ENCODE measurements around the gene GAB3. TPM values are rescaled to one million over a fixed set of nuclear protein-coding genes. Genes with fewer than 3 reads are reported as not detected.

The GAB3 gene
- polyA plus RNA-seq, 1 donor (not counting 4 experiments of a cell fraction or from before 2014, with no cell fraction given): 0.18 TPM

GRCh38 chrX:154737136-154737535, 13.7 kb downstream of the GAB3 start:
- peaks cover 7% of the 10 kb centered on the region for H3K4me1 ChIP-seq (ENCODE audit: control insufficient read depth, extremely low read depth, insufficient read depth, low read length)
- H3K9me1 ChIP-seq (ENCODE audit: control insufficient read depth, extremely low read depth, insufficient read depth, low read length): no peaks in the 10 kb centered on the region
- DNase-seq (ENCODE audit: low read depth, low spot score): no peak
- no peaks in the 10 kb centered on the region for H3K79me2 ChIP-seq (ENCODE audit: control insufficient read depth, insufficient read depth, low read length)
- no peak overlapping the region for H3K9ac ChIP-seq (ENCODE audit: control insufficient read depth, extremely low read depth, insufficient read depth, low read length)
- H3K27ac ChIP-seq (ENCODE audit: control insufficient read depth, insufficient read depth, low read length): no peak overlapping the region
- no peak overlapping the region for H3K4me2 ChIP-seq (ENCODE audit: control insufficient read depth, extremely low read depth, insufficient read depth, low read depth, low read length)
- no peak for FAIRE-seq
- H3K4me3 ChIP-seq (ENCODE audit: control insufficient read depth in 2 of 3, extremely low read depth in 1 of 3, insufficient read depth in 2 of 3, low read depth in 1 of 3, low read length in 3 of 3): no peak overlapping the region
- TF ChIP-seq EZH2 (IDR thresholded peaks at IDR 0.05; ENCODE audit: low read length): no peak
- TF ChIP-seq CTCF (optimal IDR thresholded peaks at IDR 0.05 in 1 of 3, IDR thresholded peaks at IDR 0.05 in 1 of 3, conservative IDR thresholded peaks at IDR 0.05 in 1 of 3; ENCODE audit: extremely low read depth in 1 of 3, insufficient read depth in 2 of 3, low read length in 3 of 3): no peak
- no peak overlapping the region for H2AFZ ChIP-seq (ENCODE audit: control insufficient read depth, low read length)
- no peaks in the 10 kb centered on the region for H3K9me3 ChIP-seq (ENCODE audit: control insufficient read depth, low read depth, low read length)
- H3K27me3 ChIP-seq (ENCODE audit: control insufficient read depth, extremely low read depth, insufficient read depth, low read length): no peaks in the 10 kb centered on the region
- dilution Hi-C loops (cut with MboI; ENCODE audit: extremely low pct_ligation_motif_present, low sequenced_read_pairs): no loop called here
- no peaks in the 10 kb centered on the region for H3K36me3 ChIP-seq (ENCODE audit: control insufficient read depth in 2 of 2, extremely low read depth in 1 of 2, insufficient read depth in 2 of 2, low read length in 2 of 2)
- H4K20me1 ChIP-seq (ENCODE audit: control insufficient read depth, extremely low read depth, insufficient read depth, low read length): no peaks in the 10 kb centered on the region

DNA sequence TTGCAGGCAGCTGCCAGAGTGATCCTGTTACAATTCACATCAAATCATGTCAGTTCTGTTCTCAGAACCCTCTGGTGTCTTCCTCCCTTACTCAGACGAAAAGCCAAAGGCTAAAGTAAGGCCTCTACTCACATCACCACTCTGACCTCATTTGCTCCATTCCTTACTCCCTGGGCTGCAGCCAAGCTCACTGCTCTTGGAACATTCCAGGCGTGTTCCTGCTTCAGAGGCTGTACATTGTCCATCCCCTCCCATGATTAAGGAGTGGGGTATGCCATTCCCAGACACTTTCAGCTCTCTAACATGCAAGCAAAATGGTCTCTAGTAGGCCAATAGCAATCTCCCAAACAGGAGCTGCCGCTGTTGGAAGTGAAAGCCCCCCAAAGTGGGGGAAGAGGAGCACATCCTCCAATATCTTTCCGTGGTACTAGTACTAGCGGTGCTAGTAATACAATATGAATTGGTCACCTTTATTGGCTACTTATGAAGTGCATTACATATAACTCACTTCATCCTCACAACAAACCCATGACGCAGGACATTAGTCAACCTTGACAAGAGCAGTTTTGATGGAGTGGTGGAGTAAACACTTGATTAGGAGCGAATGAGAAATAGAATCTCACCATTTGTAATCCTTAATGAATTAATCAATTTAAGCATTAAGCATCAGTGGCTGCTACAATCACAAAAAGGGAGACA, 15.0 kb downstream of the GAB3 start:
- Histone ChIP-seq H3K9ac (ENCODE audit: control insufficient read depth, extremely low read depth, insufficient read depth, low read length) (no peak overlapping the region), H3K4me1 (ENCODE audit: control insufficient read depth, extremely low read depth, insufficient read depth, low read length) (peaks cover 7% of the 10 kb centered on the region), H4K20me1 (ENCODE audit: control insufficient read depth, extremely low read depth, insufficient read depth, low read length) (no peaks in the 10 kb centered on the region), H2AFZ (ENCODE audit: control insufficient read depth, low read length) (no peak overlapping the region), H3K4me3 (ENCODE audit: control insufficient read depth in 2 of 3, extremely low read depth in 1 of 3, insufficient read depth in 2 of 3, low read depth in 1 of 3, low read length in 3 of 3) (no peak overlapping the region), H3K4me2 (ENCODE audit: control insufficient read depth, extremely low read depth, insufficient read depth, low read depth, low read length) (no peak overlapping the region), H3K27ac (ENCODE audit: control insufficient read depth, insufficient read depth, low read length) (no peak overlapping the region), H3K79me2 (ENCODE audit: control insufficient read depth, insufficient read depth, low read length) (no peaks in the 10 kb centered on the region), H3K36me3 (ENCODE audit: control insufficient read depth in 2 of 2, extremely low read depth in 1 of 2, insufficient read depth in 2 of 2, low read length in 2 of 2) (no peaks in the 10 kb centered on the region), H3K27me3 (ENCODE audit: control insufficient read depth, extremely low read depth, insufficient read depth, low read length) (no peaks in the 10 kb centered on the region), H3K9me1 (ENCODE audit: control insufficient read depth, extremely low read depth, insufficient read depth, low read length) (no peaks in the 10 kb centered on the region), H3K9me3 (ENCODE audit: control insufficient read depth, low read depth, low read length) (no peaks in the 10 kb centered on the region)
- FAIRE-seq: peak; percentile 23
- TF ChIP-seq CTCF (optimal IDR thresholded peaks at IDR 0.05 in 1 of 3, IDR thresholded peaks at IDR 0.05 in 1 of 3, conservative IDR thresholded peaks at IDR 0.05 in 1 of 3; ENCODE audit: extremely low read depth in 1 of 3, insufficient read depth in 2 of 3, low read length in 3 of 3) (no peak), EZH2 (IDR thresholded peaks at IDR 0.05; ENCODE audit: low read length) (no peak)
- DNase-seq (ENCODE audit: low read depth, low spot score): peak; percentile 9
- dilution Hi-C loops (cut with MboI; ENCODE audit: extremely low pct_ligation_motif_present, low sequenced_read_pairs): no loop called here

Measured in keratinocyte (primary cell).